GM19239 (cell line): ENCODE measurements around the gene SLU7.

Experiments used
- DNase-seq: peaks from one replicate; pipeline ENCODE4 v3.0.0; 2011; ENCODE audit warnings: low spot score; ENCODE audit not compliant: insufficient read length
- FAIRE-seq: peaks from 2 replicates; lab custom pipeline; 2011; peaks lifted over from hg19 to GRCh38; lab: Jason Lieb, UNC

SLU7 gene

GRCh38 chr5:160421625-160422258 lies 2.9 kb upstream of the SLU7 start, which contains the start of gene PTTG1:
PTTG1 (plus strand) TSS chr5:160421855; CDS start chr5:160422313, 458 bp downstream.
- peak; percentile 53 for DNase-seq
- FAIRE-seq, result peak; percentile 98

- FAIRE-seq, result no peak
- DNase-seq, result no peak
Measured at GRCh38 chr5:160420331-160420610, 1.4 kb upstream of the SLU7 start.

- FAIRE-seq (peak; percentile 92), DNase-seq (no peak)
Measured at GRCh38 chr5:160419458-160420330, 813 bp upstream of the SLU7 start.

- FAIRE-seq (peak; percentile 96), DNase-seq (peak; percentile 60)
Measured at GRCh38 chr5:160399402-160400353, 19.2 kb downstream of the SLU7 start, which contains the start of gene FAM200C. FAM200C (minus strand) TSS chr5:160400054; CDS start chr5:160395490, 4,564 bp downstream.

GRCh38 chr5:160398806-160399205 lies 20.1 kb downstream of the SLU7 start:
- DNase-seq, result no peak
- FAIRE-seq, result peak; percentile 78

- DNase-seq (no peak), FAIRE-seq (no peak)
Measured at GRCh38 chr5:160397492-160397891, 21.4 kb downstream of the SLU7 start.

- no peak for FAIRE-seq
- DNase-seq, result no peak
Measured at GRCh38 chr5:160395111-160395510, 23.8 kb downstream of the SLU7 start.

GRCh38 chr5:160390787-160391696 lies 27.8 kb downstream of the SLU7 start:
- peak; percentile 85 for FAIRE-seq
- no peak for DNase-seq

GRCh38 chr5:160387445-160387844 lies 31.4 kb downstream of the SLU7 start:
- no peak for FAIRE-seq

GRCh38 chr5:160385496-160385895 lies 33.4 kb downstream of the SLU7 start:
- DNase-seq (no peak), FAIRE-seq (no peak)

More at GRCh38 chr5:160387445-160387844, 31.4 kb downstream of the SLU7 start:
- no peak for DNase-seq

GRCh38 chr5:160384681-160385080 lies 34.2 kb downstream of the SLU7 start:
- FAIRE-seq (no peak), DNase-seq (no peak)

GRCh38 chr5:160382346-160382745 lies 36.5 kb downstream of the SLU7 start:
- DNase-seq, result no peak
- FAIRE-seq, result no peak

- FAIRE-seq, result no peak
- no peak for DNase-seq
Measured at GRCh38 chr5:160380041-160380440, 38.8 kb downstream of the SLU7 start.

- no peak for DNase-seq
- no peak for FAIRE-seq
Measured at GRCh38 chr5:160379511-160379910, 39.4 kb downstream of the SLU7 start.

- FAIRE-seq, result no peak
Measured at GRCh38 chr5:160378330-160378729, 40.6 kb downstream of the SLU7 start.

GRCh38 chr5:160377651-160378050 lies 41.2 kb downstream of the SLU7 start:
- FAIRE-seq (no peak), DNase-seq (no peak)

More at GRCh38 chr5:160378330-160378729, 40.6 kb downstream of the SLU7 start:
- DNase-seq, result no peak

GRCh38 chr5:160376416-160376815 lies 42.5 kb downstream of the SLU7 start:
- DNase-seq (no peak), FAIRE-seq (no peak)

GRCh38 chr5:160375701-160376100 lies 43.2 kb downstream of the SLU7 start:
- DNase-seq (no peak), FAIRE-seq (no peak)

- FAIRE-seq, result no peak
- DNase-seq, result no peak
Measured at GRCh38 chr5:160375166-160375565, 43.7 kb downstream of the SLU7 start.
